Measurements from ENCODE around the gene PLCXD3.

GRCh38 chr5:41559184-41559583 lies 48.8 kb upstream of the PLCXD3 start:
- TF ChIP-seq CTCF (IDR thresholded peaks at IDR 0.05; ENCODE audit: low read depth, low read length) = no peak
- no peak for TF ChIP-seq EZH2phosphoT487 (IDR thresholded peaks at IDR 0.05; ENCODE audit: low read depth)
